GM18502 (cell line): ENCODE results near the gene LAMA3.

Source experiments
- ATAC-seq: cut with Tn5 transposase; IDR thresholded peaks from one replicate; pipeline ENCODE4 v1.9.1; 2021; ENCODE audit warnings: mild to moderate bottlenecking; ENCODE audit not compliant: unreplicated experiment, poor library complexity

LAMA3 gene

DNA sequence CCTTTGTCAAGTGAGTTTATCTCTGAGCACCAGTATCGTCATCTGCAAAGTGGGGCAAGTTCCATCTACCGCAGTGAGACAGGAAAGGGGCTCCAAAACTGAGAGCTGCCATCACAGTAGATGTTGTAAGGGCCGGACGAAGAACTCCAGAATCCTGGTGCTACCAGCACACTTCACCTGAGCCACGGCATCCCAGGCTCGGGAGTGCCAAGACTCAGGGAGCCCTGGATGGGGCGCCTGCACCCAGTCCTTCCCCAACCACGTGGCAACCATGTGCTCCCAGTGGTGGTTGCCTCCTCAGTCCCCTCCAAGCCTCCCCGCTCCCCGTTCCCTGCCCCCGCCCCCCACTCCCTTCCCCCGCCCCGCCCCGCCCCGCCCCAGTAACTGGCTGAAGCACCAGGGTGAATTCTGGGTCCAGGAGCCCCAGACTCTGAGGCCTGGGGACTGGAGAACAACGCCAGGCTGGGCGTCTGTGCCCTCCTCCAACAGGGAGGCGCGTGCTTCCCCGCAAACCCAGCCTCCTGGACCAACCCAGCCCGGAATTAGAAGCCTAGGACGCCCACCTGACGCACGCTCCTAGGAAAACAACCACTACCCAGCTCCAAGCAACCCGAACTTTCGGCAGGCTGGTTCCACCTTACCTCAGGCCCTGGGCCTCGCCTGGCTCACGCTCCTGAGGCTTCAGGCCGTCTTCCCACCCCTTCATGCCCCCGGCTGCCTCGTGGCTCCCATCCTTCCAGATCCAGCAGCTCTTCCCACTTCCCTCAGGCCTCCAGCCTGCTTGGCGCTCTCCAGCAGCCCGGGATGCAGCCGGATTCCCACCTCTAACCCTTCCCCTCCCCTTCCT is 67.6 kb downstream of the LAMA3 start:
- ATAC-seq: no peak

GRCh38 chr18:23757437-23757733 is 68.1 kb downstream of the LAMA3 start:
- ATAC-seq: no peak

DNA sequence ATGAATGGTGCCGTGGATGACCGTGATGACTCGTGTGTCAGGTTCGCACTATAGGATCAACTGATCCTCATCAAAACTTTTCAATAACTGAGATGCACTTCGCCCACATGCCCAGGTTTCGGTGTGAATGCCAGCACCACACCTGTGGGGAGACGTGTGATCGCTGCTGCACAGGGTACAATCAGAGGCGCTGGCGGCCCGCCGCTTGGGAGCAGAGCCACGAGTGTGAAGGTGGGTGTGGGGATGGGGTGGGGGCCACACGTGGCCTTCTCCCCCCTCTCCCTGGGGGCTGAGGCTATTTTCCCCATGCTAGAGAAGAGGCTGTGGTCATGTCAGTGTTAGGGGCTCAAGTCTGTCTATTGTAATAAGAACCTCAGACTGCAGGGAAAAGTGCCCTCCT is 69.0 kb downstream of the LAMA3 start:
- no peak for ATAC-seq

GRCh38 chr18:23761941-23762340 is 72.7 kb downstream of the LAMA3 start:
- no peak for ATAC-seq

DNA sequence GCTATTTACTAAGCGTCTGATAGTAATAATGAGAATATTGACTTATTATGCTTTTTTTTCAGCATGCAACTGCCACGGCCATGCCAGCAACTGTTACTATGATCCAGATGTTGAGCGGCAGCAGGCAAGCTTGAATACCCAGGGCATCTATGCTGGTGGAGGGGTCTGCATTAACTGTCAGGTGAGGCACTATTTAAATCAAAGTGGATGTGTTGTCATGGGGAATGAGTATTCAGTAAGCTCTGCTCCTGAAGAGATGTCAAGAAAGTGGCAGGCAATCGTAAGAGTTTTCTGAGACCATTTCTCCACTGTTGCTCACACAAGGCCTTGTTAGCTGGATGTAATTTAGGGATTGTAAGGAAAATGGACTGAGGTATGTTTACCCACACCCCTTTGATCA is 74.1 kb downstream of the LAMA3 start:
- no peak for ATAC-seq

- no peak for ATAC-seq
These were observed 76.7 kb downstream of the LAMA3 start for GRCh38 chr18:23765931-23766330.

GRCh38 chr18:23772327-23773024 is 83.2 kb downstream of the LAMA3 start:
- ATAC-seq: no peak

DNA sequence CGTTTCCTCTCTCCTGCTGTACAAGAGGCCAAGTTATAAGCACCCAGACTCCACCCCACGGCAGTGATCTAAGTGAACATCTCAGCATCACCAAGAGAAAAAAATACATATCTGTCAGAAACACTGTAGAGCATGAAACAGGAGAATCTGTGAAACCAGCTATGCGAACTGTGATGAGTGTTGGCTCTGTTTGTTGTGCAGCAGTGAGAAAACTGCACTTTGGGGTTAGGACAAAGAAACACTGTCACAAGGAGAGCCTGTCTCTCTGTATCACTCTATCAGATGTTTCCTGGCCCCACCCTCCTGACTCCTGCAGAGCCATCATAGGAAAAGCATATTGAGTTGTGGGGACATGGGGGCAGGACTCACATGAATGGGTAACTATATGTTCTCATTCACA is 87.1 kb downstream of the LAMA3 start:
- ATAC-seq: no peak

DNA sequence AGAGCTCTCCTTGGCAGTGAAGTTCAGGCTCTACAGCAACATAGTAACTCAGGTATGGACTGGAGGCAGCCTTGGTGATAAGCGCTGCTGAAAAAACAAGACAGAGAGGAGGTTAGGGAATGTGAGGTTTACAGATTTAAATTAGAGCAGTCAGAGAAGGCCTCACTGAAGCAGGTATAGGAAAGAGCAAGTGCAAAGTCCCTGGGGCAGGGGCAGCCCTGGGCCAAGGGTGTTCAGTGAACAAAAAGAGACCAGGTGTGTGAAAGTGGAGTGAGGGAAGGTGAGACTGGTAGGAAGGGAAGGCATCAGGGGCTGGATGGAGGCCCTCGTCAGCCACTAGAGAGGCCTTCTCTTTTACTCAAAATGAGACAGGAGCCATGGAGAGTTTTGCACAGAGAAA is 89.6 kb downstream of the LAMA3 start:
- ATAC-seq: no peak

DNA sequence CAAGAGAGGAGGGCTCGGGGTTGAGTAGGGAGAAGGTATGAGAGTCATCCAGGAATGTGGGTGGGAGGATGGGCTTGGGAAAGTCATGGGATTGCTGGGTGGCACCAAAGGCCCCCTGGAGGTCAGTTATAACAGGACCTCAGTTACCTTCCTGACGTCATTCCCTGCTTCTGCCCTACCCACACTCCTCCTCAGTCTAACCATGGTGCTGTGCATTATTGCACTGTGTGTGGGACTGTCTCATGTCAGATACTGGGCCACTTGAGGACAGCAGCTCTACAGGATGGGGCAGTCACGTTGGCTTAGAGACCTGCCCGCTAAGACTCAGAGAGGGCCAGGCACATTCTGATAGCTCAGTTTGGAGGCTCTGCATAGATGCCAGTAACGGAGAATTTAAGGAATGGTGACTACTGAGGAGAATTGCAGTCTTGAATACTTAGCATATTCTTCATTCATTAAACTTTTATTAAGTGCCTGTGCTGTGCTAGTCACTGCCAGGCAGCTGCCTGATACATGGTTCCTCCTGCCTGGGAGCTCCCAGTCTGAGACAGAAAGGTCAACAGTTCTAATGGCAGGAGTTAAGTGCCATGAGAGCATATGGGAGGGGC is 90.5 kb downstream of the LAMA3 start:
- ATAC-seq: no peak

GRCh38 chr18:23784832-23785245 is 95.6 kb downstream of the LAMA3 start:
- ATAC-seq: no peak

DNA sequence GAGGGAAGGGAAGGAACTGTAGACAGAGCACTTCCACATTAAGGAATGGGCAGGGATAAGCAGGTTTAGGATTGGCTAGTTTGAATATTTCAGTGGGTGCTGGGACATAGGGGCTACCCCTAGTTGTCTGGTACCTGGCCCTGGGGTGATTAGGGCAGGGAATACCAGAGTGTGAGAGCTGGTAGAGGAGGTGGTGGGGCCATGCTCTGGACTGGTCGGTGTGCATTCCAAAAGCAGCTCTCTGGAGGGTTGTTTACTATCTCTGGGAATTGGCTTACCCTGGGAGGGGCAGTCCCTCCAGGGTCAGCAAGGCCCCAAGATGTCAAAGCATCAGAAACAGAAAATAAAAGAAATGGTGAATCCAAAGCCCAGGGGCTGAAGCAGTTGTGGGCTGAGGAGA is 103.8 kb downstream of the LAMA3 start:
- ATAC-seq: no peak

- no peak for ATAC-seq
These were observed 105.0 kb downstream of the LAMA3 start for GRCh38 chr18:23793985-23794867.

- ATAC-seq: no peak
These were observed 109.0 kb downstream of the LAMA3 start for GRCh38 chr18:23798249-23798648.

DNA sequence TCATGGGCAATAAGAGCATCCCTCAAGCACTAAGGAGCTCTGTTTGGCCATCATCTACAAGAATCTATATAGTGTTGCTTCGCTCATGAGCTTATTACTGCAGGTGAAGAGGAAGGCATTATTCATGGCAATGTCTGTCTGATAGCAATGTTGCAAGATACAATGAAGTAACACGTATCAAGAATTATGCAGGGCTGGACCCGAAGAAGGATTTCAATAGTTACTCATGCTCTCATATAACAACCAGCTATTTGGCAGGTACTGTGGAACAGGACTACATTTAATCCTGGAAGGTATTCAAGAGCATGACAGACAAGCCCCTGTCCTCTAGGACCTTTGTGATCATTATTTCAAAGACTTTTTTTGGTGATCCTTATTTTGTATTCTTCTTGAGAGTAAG is 109.6 kb downstream of the LAMA3 start:
- no peak for ATAC-seq

DNA sequence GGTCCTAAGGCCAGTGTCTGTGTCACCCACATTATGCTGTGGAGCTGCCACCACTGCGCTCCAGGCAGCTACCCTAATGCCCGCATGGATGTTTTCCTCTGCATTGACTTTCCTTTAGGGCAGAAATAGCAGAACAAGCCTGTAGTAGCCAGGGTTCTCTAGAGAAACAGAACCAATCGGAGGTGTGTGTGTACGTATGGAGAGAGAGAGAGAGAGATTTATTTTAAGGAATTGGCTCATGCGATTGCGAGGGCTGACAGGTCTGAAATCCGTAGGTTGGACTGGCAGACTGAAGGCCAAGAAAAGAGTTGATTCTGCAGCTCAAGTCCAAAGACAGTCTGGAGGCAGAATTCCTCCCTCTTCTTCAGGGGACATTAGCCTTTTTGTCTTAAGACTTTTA is 110.3 kb downstream of the LAMA3 start:
- no peak for ATAC-seq

DNA sequence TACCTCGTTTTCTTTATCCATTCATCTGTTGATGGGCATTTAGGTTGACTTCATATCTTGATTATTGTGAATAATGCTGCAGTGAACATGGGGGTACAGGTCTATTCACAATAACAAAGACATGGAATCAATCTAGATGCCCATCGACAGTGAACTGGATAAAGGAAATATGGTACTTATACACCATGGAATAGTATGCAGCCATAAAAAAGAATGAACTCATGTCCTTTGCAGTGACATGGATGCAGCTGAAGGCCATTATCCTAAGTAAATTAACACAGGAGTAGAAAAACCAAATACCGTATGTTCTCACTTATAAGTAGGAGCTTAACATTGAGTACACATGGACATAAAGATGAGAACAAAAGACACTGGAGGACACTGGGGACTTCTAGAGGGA is 111.6 kb downstream of the LAMA3 start:
- ATAC-seq: no peak

- ATAC-seq: no peak
These were observed 113.6 kb downstream of the LAMA3 start for GRCh38 chr18:23802817-23803216.

DNA sequence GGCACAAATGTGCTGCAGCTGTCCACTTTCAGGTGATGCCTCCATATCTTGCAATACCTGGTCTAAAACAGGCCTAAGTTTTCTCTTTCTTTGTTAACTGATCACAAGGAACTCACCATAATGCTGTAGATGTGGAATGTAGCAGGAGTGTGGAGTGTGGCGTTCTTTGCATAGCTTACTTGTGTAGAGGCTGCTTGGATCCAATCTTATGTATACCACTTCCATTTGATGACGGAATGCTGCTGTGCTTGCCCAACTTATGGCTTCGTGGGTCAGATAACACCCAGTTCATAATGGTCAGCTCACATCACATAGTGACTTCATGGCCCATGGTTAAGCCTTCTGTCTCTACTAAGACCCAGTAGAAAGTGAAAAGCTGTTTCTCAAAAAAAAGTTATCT is 114.5 kb downstream of the LAMA3 start:
- ATAC-seq: no peak

DNA sequence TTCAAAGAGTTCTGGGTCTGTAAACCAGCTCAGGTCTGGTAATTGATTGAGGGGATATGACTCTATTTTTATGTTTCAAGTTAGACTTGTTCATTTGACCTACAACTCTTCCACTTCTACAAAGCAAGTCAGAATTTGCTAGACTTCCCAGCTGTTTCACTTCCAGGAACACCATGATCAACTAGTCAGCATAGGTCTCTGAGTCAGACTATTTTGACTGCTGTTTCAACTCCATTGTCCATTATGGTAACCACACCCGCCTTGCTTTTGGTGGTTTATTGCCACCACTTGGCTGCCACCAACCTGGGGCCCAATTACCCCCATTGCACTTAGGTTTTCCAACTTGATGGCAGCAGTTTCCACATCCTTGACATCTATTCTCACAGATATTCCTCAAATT is 116.6 kb downstream of the LAMA3 start:
- ATAC-seq: no peak

- no peak for ATAC-seq
These were observed 120.2 kb downstream of the LAMA3 start for GRCh38 chr18:23809415-23809814.
